ENCODE measurements around the gene SLC37A3. TPM values are rescaled to one million over a fixed set of nuclear protein-coding genes. Genes with fewer than 3 reads are reported as not detected.

SLC37A3 gene
- total RNA-seq, 1 donor from 2014 or later: 62.3 TPM

- TF ChIP-seq CTCF (IDR thresholded peaks at IDR 0.05; ENCODE audit: unreplicated experiment): no peak
- Mint-ChIP-seq H3K36me3 (ENCODE audit: insufficient read depth) (peaks cover 2% of the 10 kb centered on the region), H3K4me1 (ENCODE audit: low read depth) (no peaks in the 10 kb centered on the region), H3K27ac (peak overlapping the region; percentile 42), H3K27me3 (no peaks in the 10 kb centered on the region), H3K9me3 (ENCODE audit: low read depth) (no peaks in the 10 kb centered on the region), H3K4me3 (ENCODE audit: low read depth) (no peak overlapping the region)
- no peak for DNase-seq (ENCODE audit: low spot score, unreplicated experiment)
Observed at GRCh38 chr7:140389445-140389844, 8.9 kb downstream of the SLC37A3 start.

- no peak overlapping the region for H3K27ac Mint-ChIP-seq
- no peak for DNase-seq (ENCODE audit: low spot score, unreplicated experiment)
- H3K27me3 Mint-ChIP-seq: no peaks in the 10 kb centered on the region
- peaks cover 7% of the 10 kb centered on the region for H3K36me3 Mint-ChIP-seq (ENCODE audit: insufficient read depth)
- H3K4me1 Mint-ChIP-seq (ENCODE audit: low read depth): no peaks in the 10 kb centered on the region
- H3K4me3 Mint-ChIP-seq (ENCODE audit: low read depth): no peak overlapping the region
- no peak for TF ChIP-seq CTCF (IDR thresholded peaks at IDR 0.05; ENCODE audit: unreplicated experiment)
- no peaks in the 10 kb centered on the region for H3K9me3 Mint-ChIP-seq (ENCODE audit: low read depth)
Observed at GRCh38 chr7:140384894-140385545, 13.3 kb downstream of the SLC37A3 start.

GRCh38 chr7:140383954-140384713 lies 14.2 kb downstream of the SLC37A3 start:
- Mint-ChIP-seq H3K27me3 (no peaks in the 10 kb centered on the region), H3K36me3 (ENCODE audit: insufficient read depth) (peaks cover 12% of the 10 kb centered on the region), H3K27ac (no peak overlapping the region), H3K9me3 (ENCODE audit: low read depth) (no peaks in the 10 kb centered on the region), H3K4me3 (ENCODE audit: low read depth) (no peak overlapping the region), H3K4me1 (ENCODE audit: low read depth) (no peaks in the 10 kb centered on the region)
- no peak for DNase-seq (ENCODE audit: low spot score, unreplicated experiment)
- TF ChIP-seq CTCF (IDR thresholded peaks at IDR 0.05; ENCODE audit: unreplicated experiment): no peak

- DNase-seq (ENCODE audit: low spot score, unreplicated experiment): no peak
- peaks cover 14% of the 10 kb centered on the region for H3K36me3 Mint-ChIP-seq (ENCODE audit: insufficient read depth)
- H3K9me3 Mint-ChIP-seq (ENCODE audit: low read depth): no peaks in the 10 kb centered on the region
- no peaks in the 10 kb centered on the region for H3K4me1 Mint-ChIP-seq (ENCODE audit: low read depth)
- no peak for TF ChIP-seq CTCF (IDR thresholded peaks at IDR 0.05; ENCODE audit: unreplicated experiment)
- no peak overlapping the region for H3K27ac Mint-ChIP-seq
- H3K27me3 Mint-ChIP-seq: no peaks in the 10 kb centered on the region
- no peak overlapping the region for H3K4me3 Mint-ChIP-seq (ENCODE audit: low read depth)
Observed at GRCh38 chr7:140375892-140376730, 22.2 kb downstream of the SLC37A3 start.

GRCh38 chr7:140375323-140375722 lies 23.0 kb downstream of the SLC37A3 start:
- no peak for TF ChIP-seq CTCF (IDR thresholded peaks at IDR 0.05; ENCODE audit: unreplicated experiment)
- no peak for DNase-seq (ENCODE audit: low spot score, unreplicated experiment)
- no peaks in the 10 kb centered on the region for H3K27me3 Mint-ChIP-seq
- peaks cover 14% of the 10 kb centered on the region for H3K36me3 Mint-ChIP-seq (ENCODE audit: insufficient read depth)
- H3K9me3 Mint-ChIP-seq (ENCODE audit: low read depth): no peaks in the 10 kb centered on the region
- no peak overlapping the region for H3K4me3 Mint-ChIP-seq (ENCODE audit: low read depth)
- no peaks in the 10 kb centered on the region for H3K4me1 Mint-ChIP-seq (ENCODE audit: low read depth)
- H3K27ac Mint-ChIP-seq: no peak overlapping the region

All from progenitor cell of endocrine pancreas (in vitro differentiated cells).